A673 (cell line): Measurements from ENCODE around the gene REP15. TPM values are rescaled to one million over a fixed set of nuclear protein-coding genes. Genes with fewer than 3 reads are reported as not detected.

Experiments
- BruUV-seq: library from RNA; stranded (reverse); fragments of 400-500 nt; replicated peaks from 2 replicates; lab custom pipeline; 2021; lab: Mats Ljungman, UMichigan
- CTCF ChIA-PET: fragments of 300-600 bp; sonication (Branson Sonifier 250); formaldehyde crosslinking; loops from one replicate; lab custom pipeline; 2022; ENCODE audit warnings: antibody characterized with exemption; lab: Charles Lee
- POLR2A ChIA-PET: fragments of 300-600 bp; sonication (Branson Sonifier 250); formaldehyde crosslinking; loops from one replicate; lab custom pipeline; 2022; ENCODE audit warnings: antibody characterized with exemption; ENCODE audit not compliant: low non-redundant PET; lab: Charles Lee
- DNase-seq: peaks from one replicate; pipeline ENCODE4 v3.0.0-alpha.2; 2015; ENCODE audit warnings: low spot score
- H3K27ac ChIP-seq: fragments of 200-600 bp; sonication (generic); 2 replicates; pipeline ENCODE4 v1.5.1; 2016; ENCODE audit warnings: mixed run types, low read depth, mild to moderate bottlenecking, mixed read lengths, antibody characterized with exemption, low read length; ENCODE audit not compliant: poor library complexity, severe bottlenecking
- H3K27me3 ChIP-seq: fragments of 200-600 bp; sonication (generic); replicated peaks from 2 replicates; pipeline ENCODE4 v1.6.1; 2017; ENCODE audit warnings: mixed run types, low read depth, mild to moderate bottlenecking, mixed read lengths, antibody characterized with exemption, low read length; ENCODE audit not compliant: insufficient read depth, poor library complexity
- H3K36me3 ChIP-seq: fragments of 200-600 bp; sonication (generic); 2 replicates; pipeline ENCODE4 v1.6.1; 2016; ENCODE audit warnings: mixed run types, mild to moderate bottlenecking, mixed read lengths, antibody characterized with exemption, low read length; ENCODE audit not compliant: insufficient read depth, poor library complexity, severe bottlenecking
- H3K4me1 ChIP-seq: fragments of 200-600 bp; sonication (generic); 2 replicates; pipeline ENCODE4 v1.6.1; 2017; ENCODE audit warnings: mixed run types, mild to moderate bottlenecking, mixed read lengths, antibody characterized with exemption, low read length; ENCODE audit not compliant: insufficient read depth, poor library complexity, severe bottlenecking
- H3K4me3 ChIP-seq: fragments of 200-600 bp; sonication (generic); 2 replicates; pipeline ENCODE4 v1.5.1; 2016; ENCODE audit warnings: low read depth, mixed run types, mild to moderate bottlenecking, mixed read lengths, low read length; ENCODE audit not compliant: poor library complexity, severe bottlenecking
- H3K9me3 ChIP-seq: fragments of 200-600 bp; sonication (generic); 2 replicates; pipeline ENCODE4 v1.6.1; 2016; ENCODE audit warnings: mixed run types, low read depth, mild to moderate bottlenecking, mixed read lengths, antibody characterized with exemption, low read length; ENCODE audit not compliant: poor library complexity, severe bottlenecking
- EZH2 ChIP-seq: fragments of 200-600 bp; sonication (generic); IDR thresholded peaks from 2 replicates; pipeline ENCODE4 v1.6.1; 2017; ENCODE audit warnings: borderline replicate concordance, low read depth, mild to moderate bottlenecking, mixed read lengths, antibody characterized with exemption, low read length; ENCODE audit not compliant: poor library complexity, severe bottlenecking
- intact Hi-C: fragments of 100-400 bp; cut with micrococcal nuclease; formaldehyde crosslinking; loops from one replicate; pipeline ENCODE4 v1.10.0; 2022; ENCODE audit not compliant: unreplicated experiment
- total RNA-seq: library from RNA; stranded (reverse); gene quantifications from 2 replicates; pipeline ENCODE4 v1.2.3, GENCODE V29; 2021
- TF ChIP-seq, protein P1 (sequence below): fragments of 300-800, 200-600 bp; sonication (generic); conservative IDR thresholded peaks from 2 replicates; pipeline ENCODE4 v1.5.1; 2017; ENCODE audit warnings: low read depth, mild to moderate bottlenecking, antibody characterized with exemption, low read length, moderate library complexity, mixed read lengths

The REP15 gene
- total RNA-seq, 1 experiment from 2014 or later: 1.5 TPM

DNA sequence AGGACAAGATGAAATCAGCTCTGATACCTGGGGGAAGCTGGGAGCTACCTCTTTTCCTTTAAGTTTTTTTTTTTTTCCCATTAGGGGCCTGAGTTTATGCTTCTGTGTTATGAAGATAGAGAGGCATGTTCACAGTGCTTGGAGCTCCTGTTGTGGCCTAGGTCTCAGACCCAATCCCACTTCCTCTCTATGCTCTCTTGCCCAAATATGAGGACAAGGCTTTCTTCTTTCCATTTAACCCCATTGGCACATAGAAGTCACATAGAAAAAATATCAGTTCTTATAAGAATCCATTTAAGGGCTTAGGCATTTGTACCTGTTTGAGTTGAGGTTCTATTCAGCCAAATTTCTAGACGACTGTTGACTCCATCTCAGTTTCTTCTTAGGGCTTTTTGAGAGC, 27.0 kb downstream of the REP15 start:
- no peak for TF ChIP-seq EZH2
- ChIA-PET POLR2A (no interaction called here), CTCF (no interaction called here)
- intact Hi-C loops: no loop called here
- no peaks in the 10 kb centered on the region for H3K27me3 ChIP-seq
- no peak overlapping the region for H3K27ac ChIP-seq
- no peaks in the 10 kb centered on the region for H3K4me1 ChIP-seq
- H3K9me3 ChIP-seq: no peaks in the 10 kb centered on the region
- no peak for DNase-seq
- H3K4me3 ChIP-seq: no peak overlapping the region
- H3K36me3 ChIP-seq: peaks cover 44% of the 10 kb centered on the region
- BruUV-seq: no TSS peak

DNA sequence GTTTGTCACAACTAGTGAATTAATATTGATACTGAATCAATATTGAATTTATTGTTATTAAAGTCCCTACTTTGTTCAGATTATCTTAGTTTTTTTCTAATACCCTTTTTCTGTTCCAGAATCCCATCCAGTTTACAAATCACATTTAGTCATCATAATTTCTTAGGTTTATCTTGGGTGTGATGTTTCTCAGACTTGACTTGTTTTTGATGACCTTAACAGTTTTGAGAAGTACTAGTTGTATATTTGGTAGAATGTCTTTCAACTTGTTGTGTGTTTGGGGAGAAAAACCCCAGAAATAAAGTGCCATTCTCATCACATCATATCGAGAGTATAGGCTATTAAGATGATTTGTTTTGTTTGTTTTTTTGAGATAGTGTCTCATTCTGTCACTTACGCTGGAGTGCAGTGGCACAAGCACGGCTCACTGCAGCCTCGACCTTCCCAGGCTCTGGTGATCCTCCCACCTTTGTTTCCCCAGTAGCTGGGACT, 33.9 kb downstream of the REP15 start:
- ChIA-PET POLR2A (no interaction called here), CTCF (no interaction called here)
- H3K4me1 ChIP-seq: no peaks in the 10 kb centered on the region
- no peaks in the 10 kb centered on the region for H3K27me3 ChIP-seq
- no peaks in the 10 kb centered on the region for H3K9me3 ChIP-seq
- no TSS peak for BruUV-seq
- intact Hi-C loops: loop anchor here (5.0 kb wide), 2 partner anchors 442 to 1142 kb away; no protein-coding TSS in a partner anchor
- peaks cover 31% of the 10 kb centered on the region for H3K36me3 ChIP-seq
- no peak for TF ChIP-seq EZH2
- TF ChIP-seq, protein P1, sequence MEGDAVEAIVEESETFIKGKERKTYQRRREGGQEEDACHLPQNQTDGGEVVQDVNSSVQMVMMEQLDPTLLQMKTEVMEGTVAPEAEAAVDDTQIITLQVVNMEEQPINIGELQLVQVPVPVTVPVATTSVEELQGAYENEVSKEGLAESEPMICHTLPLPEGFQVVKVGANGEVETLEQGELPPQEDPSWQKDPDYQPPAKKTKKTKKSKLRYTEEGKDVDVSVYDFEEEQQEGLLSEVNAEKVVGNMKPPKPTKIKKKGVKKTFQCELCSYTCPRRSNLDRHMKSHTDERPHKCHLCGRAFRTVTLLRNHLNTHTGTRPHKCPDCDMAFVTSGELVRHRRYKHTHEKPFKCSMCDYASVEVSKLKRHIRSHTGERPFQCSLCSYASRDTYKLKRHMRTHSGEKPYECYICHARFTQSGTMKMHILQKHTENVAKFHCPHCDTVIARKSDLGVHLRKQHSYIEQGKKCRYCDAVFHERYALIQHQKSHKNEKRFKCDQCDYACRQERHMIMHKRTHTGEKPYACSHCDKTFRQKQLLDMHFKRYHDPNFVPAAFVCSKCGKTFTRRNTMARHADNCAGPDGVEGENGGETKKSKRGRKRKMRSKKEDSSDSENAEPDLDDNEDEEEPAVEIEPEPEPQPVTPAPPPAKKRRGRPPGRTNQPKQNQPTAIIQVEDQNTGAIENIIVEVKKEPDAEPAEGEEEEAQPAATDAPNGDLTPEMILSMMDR: no peak
- H3K27ac ChIP-seq: no peak overlapping the region
- no peak overlapping the region for H3K4me3 ChIP-seq
- DNase-seq: no peak

DNA sequence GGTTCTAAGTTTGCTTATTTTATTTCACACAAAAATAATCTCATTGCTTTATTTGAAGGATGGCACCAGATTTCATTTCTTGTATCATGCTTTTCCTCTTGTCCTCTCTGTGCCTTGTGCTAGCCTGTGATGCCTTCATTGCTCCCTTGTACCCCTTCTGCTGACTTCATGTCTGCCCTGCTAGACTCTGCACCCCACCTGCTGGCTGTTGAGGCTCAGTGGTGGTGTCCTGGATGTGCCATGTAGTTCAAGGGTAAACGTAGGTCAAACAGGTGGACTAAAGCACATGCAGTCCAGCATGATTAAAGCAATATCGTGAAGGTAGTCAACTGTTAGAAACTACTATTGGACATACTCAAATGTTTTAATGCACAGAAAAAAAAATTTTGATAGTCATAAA, 36.0 kb downstream of the REP15 start:
- TF ChIP-seq EZH2: no peak
- TF ChIP-seq, protein P1: 0 out of 2 replicates have a peak, but pooled peaks have one; percentile 17
- no peak overlapping the region for H3K4me3 ChIP-seq
- intact Hi-C loops: loop anchor here (5.0 kb wide), 2 partner anchors 440 to 1140 kb away; no protein-coding TSS in a partner anchor
- no peaks in the 10 kb centered on the region for H3K27me3 ChIP-seq
- H3K36me3 ChIP-seq: peaks cover 40% of the 10 kb centered on the region
- ChIA-PET POLR2A (interaction anchor here (0.6 kb wide), 1 partner anchor 29 kb away, joined by 4 read pairs; no protein-coding TSS in a partner anchor), CTCF (interaction anchor here (0.6 to 1.7 kb wide), 4 partner anchors 47 to 1140 kb away, joined by 3 to 6 read pairs (median 4); no protein-coding TSS in a partner anchor)
- H3K4me1 ChIP-seq: no peaks in the 10 kb centered on the region
- no peak for DNase-seq
- no peak overlapping the region for H3K27ac ChIP-seq
- no peaks in the 10 kb centered on the region for H3K9me3 ChIP-seq
- no TSS peak for BruUV-seq
